ENCODE data around the gene ADGRL3.

The ADGRL3 gene

DNA sequence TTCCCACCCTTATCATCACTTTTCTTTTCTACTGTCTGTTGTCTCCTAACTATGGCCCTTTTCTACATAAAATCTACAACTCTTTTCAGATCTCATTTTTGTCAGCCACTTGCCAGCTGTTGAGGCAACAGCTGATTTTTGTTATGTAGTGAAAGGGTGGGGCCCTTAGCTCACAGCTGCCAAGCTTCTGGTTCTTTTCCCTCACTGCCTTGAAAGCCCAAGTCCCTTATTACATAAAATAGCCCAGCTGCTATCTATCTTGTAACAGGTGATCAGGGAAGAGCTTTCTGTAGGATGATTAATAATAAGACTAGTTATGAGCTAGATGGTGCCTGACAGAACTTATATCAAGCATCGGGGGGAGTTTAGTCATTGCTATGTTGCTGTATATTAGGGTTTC is 45.9 kb downstream of the ADGRL3 start:
- TF ChIP-seq, protein P1, sequence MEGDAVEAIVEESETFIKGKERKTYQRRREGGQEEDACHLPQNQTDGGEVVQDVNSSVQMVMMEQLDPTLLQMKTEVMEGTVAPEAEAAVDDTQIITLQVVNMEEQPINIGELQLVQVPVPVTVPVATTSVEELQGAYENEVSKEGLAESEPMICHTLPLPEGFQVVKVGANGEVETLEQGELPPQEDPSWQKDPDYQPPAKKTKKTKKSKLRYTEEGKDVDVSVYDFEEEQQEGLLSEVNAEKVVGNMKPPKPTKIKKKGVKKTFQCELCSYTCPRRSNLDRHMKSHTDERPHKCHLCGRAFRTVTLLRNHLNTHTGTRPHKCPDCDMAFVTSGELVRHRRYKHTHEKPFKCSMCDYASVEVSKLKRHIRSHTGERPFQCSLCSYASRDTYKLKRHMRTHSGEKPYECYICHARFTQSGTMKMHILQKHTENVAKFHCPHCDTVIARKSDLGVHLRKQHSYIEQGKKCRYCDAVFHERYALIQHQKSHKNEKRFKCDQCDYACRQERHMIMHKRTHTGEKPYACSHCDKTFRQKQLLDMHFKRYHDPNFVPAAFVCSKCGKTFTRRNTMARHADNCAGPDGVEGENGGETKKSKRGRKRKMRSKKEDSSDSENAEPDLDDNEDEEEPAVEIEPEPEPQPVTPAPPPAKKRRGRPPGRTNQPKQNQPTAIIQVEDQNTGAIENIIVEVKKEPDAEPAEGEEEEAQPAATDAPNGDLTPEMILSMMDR (conservative IDR thresholded peaks at IDR 0.05), result no peak
- no peak for TF ChIP-seq ZFX (IDR thresholded peaks at IDR 0.05)
- H3K27ac ChIP-seq, result no peak overlapping the region

- TF ChIP-seq, protein P1 (conservative IDR thresholded peaks at IDR 0.05), result no peak
- no peak for TF ChIP-seq ZFX (IDR thresholded peaks at IDR 0.05)
- H3K27ac ChIP-seq, result no peak overlapping the region
These were observed 48.6 kb downstream of the ADGRL3 start for GRCh38 chr4:61248705-61249104.

DNA sequence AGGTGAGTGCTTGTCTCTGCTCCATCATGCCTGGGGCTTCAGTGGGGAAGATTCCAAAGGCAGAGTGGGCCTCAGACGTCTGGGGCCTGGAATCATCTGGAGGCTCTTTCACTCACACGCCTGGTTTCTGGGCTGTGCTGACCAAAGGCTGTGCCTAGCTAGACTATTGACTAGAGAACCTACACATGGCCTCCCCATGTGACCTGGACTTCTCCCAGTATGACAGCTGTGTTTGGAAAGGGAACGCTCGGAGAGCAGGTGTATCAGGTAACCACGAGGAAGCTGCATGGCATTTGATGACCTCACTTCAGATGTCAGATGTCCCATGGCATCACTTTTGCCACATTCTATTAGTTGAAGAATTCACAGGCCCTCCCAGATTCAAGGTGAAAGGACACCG is 51.0 kb downstream of the ADGRL3 start:
- TF ChIP-seq, protein P1 (conservative IDR thresholded peaks at IDR 0.05), result no peak
- H3K27ac ChIP-seq, result no peak overlapping the region

DNA sequence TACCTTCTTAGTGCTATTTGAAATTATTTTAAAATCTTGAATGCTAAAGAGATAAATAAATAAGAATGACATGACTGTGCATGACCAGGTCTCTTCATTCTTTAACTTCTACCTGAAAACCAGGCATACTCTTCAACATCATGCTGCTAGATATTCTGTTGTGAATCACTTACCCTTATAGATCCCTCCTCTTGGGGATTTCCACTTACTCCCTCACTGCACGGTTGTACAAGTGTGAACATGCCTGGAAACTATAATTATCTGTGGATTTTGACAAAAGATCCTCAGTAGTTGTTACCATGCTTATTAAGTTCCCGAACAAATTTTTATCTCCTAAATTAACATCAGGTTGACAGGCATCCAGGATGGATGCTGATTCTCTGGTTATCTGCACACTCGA is 54.3 kb downstream of the ADGRL3 start:
- TF ChIP-seq, protein P1 (conservative IDR thresholded peaks at IDR 0.05), result no peak
- no peak for TF ChIP-seq ZFX (IDR thresholded peaks at IDR 0.05)
- H3K27ac ChIP-seq, result no peak overlapping the region

DNA sequence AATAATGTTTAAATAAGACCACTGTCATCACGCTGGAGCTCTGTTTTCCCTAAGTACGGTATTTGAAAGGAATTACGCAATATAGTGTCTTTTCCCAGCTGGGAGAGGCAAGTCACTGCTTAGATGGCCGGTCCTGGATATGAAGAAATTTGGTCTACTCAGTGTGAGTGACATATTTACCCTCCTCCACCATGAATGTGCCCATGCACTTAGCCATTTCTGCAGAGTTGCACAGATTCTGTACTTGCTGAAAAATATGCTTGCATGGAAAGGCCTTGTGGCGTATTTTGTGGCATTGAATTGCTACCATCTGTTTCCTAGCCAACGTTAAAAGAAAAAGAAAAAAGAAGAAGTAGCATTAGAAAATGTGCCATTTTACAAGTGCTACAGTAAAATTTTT is 73.1 kb downstream of the ADGRL3 start:
- H3K27ac ChIP-seq, result no peak overlapping the region
- TF ChIP-seq ZFX (IDR thresholded peaks at IDR 0.05), result no peak
- TF ChIP-seq, protein P1 (conservative IDR thresholded peaks at IDR 0.05), result no peak

DNA sequence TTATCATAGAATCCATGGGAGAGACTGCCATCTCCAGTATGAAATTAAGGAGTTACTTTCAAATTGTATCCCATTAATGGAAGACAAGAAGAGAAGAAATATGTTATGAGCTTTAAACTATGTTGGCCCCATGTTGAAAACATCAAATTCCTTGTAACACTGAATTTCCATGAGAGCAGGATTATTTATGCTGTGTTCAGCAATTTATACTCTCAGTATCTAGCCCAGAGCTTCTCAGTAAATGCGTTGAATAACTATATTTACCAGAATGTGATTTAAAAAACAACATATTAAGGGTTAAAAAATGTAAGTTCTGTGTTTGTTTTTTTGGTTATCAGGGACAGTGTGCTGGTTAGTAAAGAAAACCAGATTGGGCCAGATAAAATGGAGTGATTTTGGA is 74.2 kb downstream of the ADGRL3 start:
- TF ChIP-seq, protein P1 (conservative IDR thresholded peaks at IDR 0.05), result no peak
- no peak for TF ChIP-seq ZFX (IDR thresholded peaks at IDR 0.05)
- H3K27ac ChIP-seq, result no peak overlapping the region

GRCh38 chr4:61275241-61275640 is 75.1 kb downstream of the ADGRL3 start:
- TF ChIP-seq ZFX (IDR thresholded peaks at IDR 0.05), result no peak
- TF ChIP-seq, protein P1 (conservative IDR thresholded peaks at IDR 0.05), result no peak
- H3K27ac ChIP-seq, result no peak overlapping the region
